ENCODE data around the gene WNT1. TPM values are rescaled to one million over a fixed set of nuclear protein-coding genes. Genes with fewer than 3 reads are reported as not detected.
A peak's percentile ranks its signal among the peaks of the same experiment; 100 is the strongest.

WNT1 gene
- total RNA-seq, 1 experiment from 2014 or later = not detected

GRCh38 chr12:48997719-48998496 is 19.8 kb downstream of the WNT1 start:
- no peak overlapping the region for H2AFZ ChIP-seq (ENCODE audit: low read length)
- Mint-ChIP-seq H3K36me3 (ENCODE audit: insufficient read depth in 1 of 3, low read depth in 3 of 3) (peaks cover 5 to 8% (median 6%) of the 10 kb centered on the region in 3 experiments; a peak in 4 of 7 replicates), H3K4me1 (peaks cover 13 to 36% of the 10 kb centered on the region in 2 experiments), H3K27me3 (ENCODE audit: low read depth) (peaks cover 86% of the 10 kb centered on the region), H3K9me3 (0 out of 5 replicates have a peak, but pooled peaks cover 0 to 4% of the 10 kb centered on the region in 2 experiments), H3K27ac (no peak overlapping the region), H3K4me3 (peak overlapping the region; percentile 56 to 77)
- no peaks in the 10 kb centered on the region for H3K9me3 ChIP-seq (ENCODE audit: control insufficient read depth, low read depth, low read length)
- H4K91ac ChIP-seq (ENCODE audit: insufficient read length, low read depth, low read length) = no peak overlapping the region
- no peak overlapping the region for H2BK5ac ChIP-seq (ENCODE audit: insufficient read length, low read length)
- no CpG with 5 or more reads among the region's 57 CpGs for WGBS (ENCODE audit: extremely low coverage, insufficient read length, low lambda C conversion rate)
- no peak overlapping the region for H3K4ac ChIP-seq (ENCODE audit: low read depth, low read length)
- H3K9ac ChIP-seq (ENCODE audit: extremely low read depth, insufficient read length, low read length) = no peak overlapping the region
- H2BK120ac ChIP-seq (ENCODE audit: low read depth, low read length, poor library complexity, severe bottlenecking) = no peak overlapping the region
- H3K27me3 ChIP-seq (ENCODE audit: insufficient read depth, low read length) = peaks cover 46% of the 10 kb centered on the region; the same call in 1 of the 2 replicates
- H3K27ac ChIP-seq (ENCODE audit: insufficient read length, low read depth, low read length) = no peak overlapping the region
- H3K79me1 ChIP-seq (ENCODE audit: insufficient read depth, low read depth, low read length, poor library complexity, severe bottlenecking) = no peaks in the 10 kb centered on the region
- no peak overlapping the region for H3T11ph ChIP-seq (ENCODE audit: low read length)
- no peaks in the 10 kb centered on the region for H4K20me1 ChIP-seq (ENCODE audit: control insufficient read depth, insufficient read depth, insufficient read length)
- H4K5ac ChIP-seq (ENCODE audit: insufficient read length, low read depth, low read length) = no peak overlapping the region
- no peak overlapping the region for H3K18ac ChIP-seq (ENCODE audit: insufficient read length, low read depth, low read length)
- no peaks in the 10 kb centered on the region for H3K4me1 ChIP-seq (ENCODE audit: insufficient read depth, low read length)
- no peak overlapping the region for H2BK15ac ChIP-seq (ENCODE audit: low read depth, low read length)
- H2BK20ac ChIP-seq (ENCODE audit: low read depth, low read length, poor library complexity, severe bottlenecking) = no peak overlapping the region
- H2AK5ac ChIP-seq (ENCODE audit: insufficient read length, low read length) = no peak overlapping the region
- peaks cover 27% of the 10 kb centered on the region for H3K23me2 ChIP-seq (ENCODE audit: insufficient read length, low read depth, low read length, poor library complexity, severe bottlenecking)
- H3K4me2 ChIP-seq (ENCODE audit: insufficient read depth, insufficient read length, low read length) = peak overlapping the region; percentile 53
- TF ChIP-seq, protein P1, sequence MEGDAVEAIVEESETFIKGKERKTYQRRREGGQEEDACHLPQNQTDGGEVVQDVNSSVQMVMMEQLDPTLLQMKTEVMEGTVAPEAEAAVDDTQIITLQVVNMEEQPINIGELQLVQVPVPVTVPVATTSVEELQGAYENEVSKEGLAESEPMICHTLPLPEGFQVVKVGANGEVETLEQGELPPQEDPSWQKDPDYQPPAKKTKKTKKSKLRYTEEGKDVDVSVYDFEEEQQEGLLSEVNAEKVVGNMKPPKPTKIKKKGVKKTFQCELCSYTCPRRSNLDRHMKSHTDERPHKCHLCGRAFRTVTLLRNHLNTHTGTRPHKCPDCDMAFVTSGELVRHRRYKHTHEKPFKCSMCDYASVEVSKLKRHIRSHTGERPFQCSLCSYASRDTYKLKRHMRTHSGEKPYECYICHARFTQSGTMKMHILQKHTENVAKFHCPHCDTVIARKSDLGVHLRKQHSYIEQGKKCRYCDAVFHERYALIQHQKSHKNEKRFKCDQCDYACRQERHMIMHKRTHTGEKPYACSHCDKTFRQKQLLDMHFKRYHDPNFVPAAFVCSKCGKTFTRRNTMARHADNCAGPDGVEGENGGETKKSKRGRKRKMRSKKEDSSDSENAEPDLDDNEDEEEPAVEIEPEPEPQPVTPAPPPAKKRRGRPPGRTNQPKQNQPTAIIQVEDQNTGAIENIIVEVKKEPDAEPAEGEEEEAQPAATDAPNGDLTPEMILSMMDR (conservative IDR thresholded peaks at IDR 0.05) = no peak
- no peaks in the 10 kb centered on the region for H3K79me2 ChIP-seq (ENCODE audit: insufficient read depth, low read length)
- no peak overlapping the region for H3K56ac ChIP-seq (ENCODE audit: insufficient read length, low read depth, low read length)
- H3K14ac ChIP-seq (ENCODE audit: insufficient read depth, low read length) = no peak overlapping the region
- no peak overlapping the region for H4K8ac ChIP-seq (replicated peaks; ENCODE audit: insufficient read length, low read depth, low read length)
- H2BK12ac ChIP-seq (ENCODE audit: insufficient read length, low read depth, low read length) = no peak overlapping the region
- no peak overlapping the region for H3K23ac ChIP-seq (ENCODE audit: insufficient read length, low read depth, low read length)
- peak; percentile 79 for DNase-seq

All from H9 (cell line).